Measurements from ENCODE around the gene LRP5. TPM values are rescaled to one million over a fixed set of nuclear protein-coding genes. Genes with fewer than 3 reads are reported as not detected.

Gene LRP5
- total RNA-seq, 1 experiment from 2014 or later: 55.2 TPM

DNA sequence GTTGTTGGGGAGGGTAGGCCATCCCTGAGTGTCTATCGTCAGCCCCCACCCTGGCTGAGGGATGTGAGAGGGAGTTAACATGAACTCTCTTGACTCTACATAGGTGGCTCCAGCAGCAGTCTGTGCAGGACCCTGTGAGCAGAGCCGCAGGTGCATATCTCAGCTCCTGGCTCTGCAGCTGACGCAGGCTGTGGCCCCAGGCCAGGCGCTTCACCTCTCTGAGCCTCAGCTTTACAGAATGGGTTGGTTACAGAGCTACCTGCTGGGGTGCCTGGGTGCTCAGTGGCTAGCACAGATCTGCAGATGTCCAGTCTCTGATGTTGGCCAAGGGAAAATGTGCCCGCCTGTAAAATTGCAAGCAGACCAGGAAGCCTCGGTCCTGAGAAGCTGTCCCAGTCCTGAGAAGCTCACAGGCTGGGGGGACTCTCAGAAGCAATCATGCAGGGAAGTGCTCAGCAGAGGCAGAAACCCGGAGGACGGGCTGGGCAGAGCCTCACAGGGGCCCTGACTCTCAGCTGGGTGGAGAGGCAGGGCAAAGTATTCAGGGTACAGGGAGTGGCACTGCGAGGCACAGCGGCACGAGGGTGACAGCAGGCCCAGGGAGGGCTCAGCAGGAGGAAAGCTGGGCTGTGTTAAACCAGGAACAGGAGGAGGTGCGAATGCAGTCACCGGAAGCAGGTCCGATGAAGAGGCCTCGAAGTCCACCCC, 15.9 kb upstream of the LRP5 start:
- Histone ChIP-seq H3K9me3 (ENCODE audit: control insufficient read depth in 1 of 2, insufficient read depth in 1 of 2, low read depth in 1 of 2, low read length in 2 of 2) (no peaks in the 10 kb centered on the region), H3K4me3 (replicated peaks in 1 of 2; ENCODE audit: low read depth in 1 of 2, low read length in 2 of 2) (no peak overlapping the region), H3K4me2 (ENCODE audit: low read length) (no peak overlapping the region), H3K9me2 (ENCODE audit: insufficient read depth) (no peaks in the 10 kb centered on the region), H3K36me3 (ENCODE audit: control insufficient read depth in 1 of 2, insufficient read depth in 2 of 2, low read length in 2 of 2) (no peaks in the 10 kb centered on the region), H3K4me1 (ENCODE audit: control insufficient read depth in 1 of 2, insufficient read depth in 2 of 2, low read length in 2 of 2) (peaks cover 6 to 22% of the 10 kb centered on the region in 2 experiments; a peak in 3 of 4 replicates), H4K20me1 (ENCODE audit: insufficient read depth) (no peaks in the 10 kb centered on the region), H3K27ac (ENCODE audit: low read depth, low read length) (no peak overlapping the region), H3K79me2 (ENCODE audit: insufficient read depth, low read length) (no peaks in the 10 kb centered on the region), H3K27me3 (ENCODE audit: insufficient read depth, low read length) (no peaks in the 10 kb centered on the region), H2AFZ (ENCODE audit: low read depth, low read length, poor library complexity, severe bottlenecking) (no peak overlapping the region), H3K9ac (ENCODE audit: low read length) (no peak overlapping the region)
- no peak for TF ChIP-seq SP1 (IDR thresholded peaks at IDR 0.05; ENCODE audit: low read depth)
- no peak for TF ChIP-seq POLR2A (IDR thresholded peaks at IDR 0.05; ENCODE audit: borderline replicate concordance, extremely low read depth, insufficient read depth, insufficient read length)
- no peak for TF ChIP-seq ZNF274 (IDR thresholded peaks at IDR 0.05; ENCODE audit: low read depth, low read length)
- TF ChIP-seq RAD21 (IDR thresholded peaks at IDR 0.05; ENCODE audit: low read depth): no peak
- TF ChIP-seq ZFX (IDR thresholded peaks at IDR 0.05): no peak
- no peak for TF ChIP-seq ELF1 (IDR thresholded peaks at IDR 0.05; ENCODE audit: borderline replicate concordance, low read depth)
- TF ChIP-seq SIN3A (IDR thresholded peaks at IDR 0.05; ENCODE audit: low read depth): no peak
- TF ChIP-seq CEBPB (IDR thresholded peaks at IDR 0.05; ENCODE audit: low read depth): no peak
- TF ChIP-seq, protein P1, sequence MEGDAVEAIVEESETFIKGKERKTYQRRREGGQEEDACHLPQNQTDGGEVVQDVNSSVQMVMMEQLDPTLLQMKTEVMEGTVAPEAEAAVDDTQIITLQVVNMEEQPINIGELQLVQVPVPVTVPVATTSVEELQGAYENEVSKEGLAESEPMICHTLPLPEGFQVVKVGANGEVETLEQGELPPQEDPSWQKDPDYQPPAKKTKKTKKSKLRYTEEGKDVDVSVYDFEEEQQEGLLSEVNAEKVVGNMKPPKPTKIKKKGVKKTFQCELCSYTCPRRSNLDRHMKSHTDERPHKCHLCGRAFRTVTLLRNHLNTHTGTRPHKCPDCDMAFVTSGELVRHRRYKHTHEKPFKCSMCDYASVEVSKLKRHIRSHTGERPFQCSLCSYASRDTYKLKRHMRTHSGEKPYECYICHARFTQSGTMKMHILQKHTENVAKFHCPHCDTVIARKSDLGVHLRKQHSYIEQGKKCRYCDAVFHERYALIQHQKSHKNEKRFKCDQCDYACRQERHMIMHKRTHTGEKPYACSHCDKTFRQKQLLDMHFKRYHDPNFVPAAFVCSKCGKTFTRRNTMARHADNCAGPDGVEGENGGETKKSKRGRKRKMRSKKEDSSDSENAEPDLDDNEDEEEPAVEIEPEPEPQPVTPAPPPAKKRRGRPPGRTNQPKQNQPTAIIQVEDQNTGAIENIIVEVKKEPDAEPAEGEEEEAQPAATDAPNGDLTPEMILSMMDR (IDR thresholded peaks at IDR 0.05 in 2 of 3, conservative IDR thresholded peaks at IDR 0.05 in 1 of 3; ENCODE audit: borderline replicate concordance in 1 of 3, insufficient read depth in 1 of 3, low read depth in 2 of 3, low read length in 2 of 3): no peak
- TF ChIP-seq EGR1 (IDR thresholded peaks at IDR 0.05; ENCODE audit: low read depth): no peak
- TF ChIP-seq, protein P2, sequence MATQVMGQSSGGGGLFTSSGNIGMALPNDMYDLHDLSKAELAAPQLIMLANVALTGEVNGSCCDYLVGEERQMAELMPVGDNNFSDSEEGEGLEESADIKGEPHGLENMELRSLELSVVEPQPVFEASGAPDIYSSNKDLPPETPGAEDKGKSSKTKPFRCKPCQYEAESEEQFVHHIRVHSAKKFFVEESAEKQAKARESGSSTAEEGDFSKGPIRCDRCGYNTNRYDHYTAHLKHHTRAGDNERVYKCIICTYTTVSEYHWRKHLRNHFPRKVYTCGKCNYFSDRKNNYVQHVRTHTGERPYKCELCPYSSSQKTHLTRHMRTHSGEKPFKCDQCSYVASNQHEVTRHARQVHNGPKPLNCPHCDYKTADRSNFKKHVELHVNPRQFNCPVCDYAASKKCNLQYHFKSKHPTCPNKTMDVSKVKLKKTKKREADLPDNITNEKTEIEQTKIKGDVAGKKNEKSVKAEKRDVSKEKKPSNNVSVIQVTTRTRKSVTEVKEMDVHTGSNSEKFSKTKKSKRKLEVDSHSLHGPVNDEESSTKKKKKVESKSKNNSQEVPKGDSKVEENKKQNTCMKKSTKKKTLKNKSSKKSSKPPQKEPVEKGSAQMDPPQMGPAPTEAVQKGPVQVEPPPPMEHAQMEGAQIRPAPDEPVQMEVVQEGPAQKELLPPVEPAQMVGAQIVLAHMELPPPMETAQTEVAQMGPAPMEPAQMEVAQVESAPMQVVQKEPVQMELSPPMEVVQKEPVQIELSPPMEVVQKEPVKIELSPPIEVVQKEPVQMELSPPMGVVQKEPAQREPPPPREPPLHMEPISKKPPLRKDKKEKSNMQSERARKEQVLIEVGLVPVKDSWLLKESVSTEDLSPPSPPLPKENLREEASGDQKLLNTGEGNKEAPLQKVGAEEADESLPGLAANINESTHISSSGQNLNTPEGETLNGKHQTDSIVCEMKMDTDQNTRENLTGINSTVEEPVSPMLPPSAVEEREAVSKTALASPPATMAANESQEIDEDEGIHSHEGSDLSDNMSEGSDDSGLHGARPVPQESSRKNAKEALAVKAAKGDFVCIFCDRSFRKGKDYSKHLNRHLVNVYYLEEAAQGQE (IDR thresholded peaks at IDR 0.05; ENCODE audit: low read depth): no peak
- TF ChIP-seq YY1 (IDR thresholded peaks at IDR 0.05; ENCODE audit: extremely low read depth, insufficient replicate concordance, low read depth, low read length): no peak
- TF ChIP-seq TCF7L2 (IDR thresholded peaks at IDR 0.05; ENCODE audit: borderline replicate concordance, extremely low read depth, insufficient read depth, insufficient read length): no peak
- TF ChIP-seq SRF (IDR thresholded peaks at IDR 0.05; ENCODE audit: low read depth): no peak
- TF ChIP-seq, protein P3, sequence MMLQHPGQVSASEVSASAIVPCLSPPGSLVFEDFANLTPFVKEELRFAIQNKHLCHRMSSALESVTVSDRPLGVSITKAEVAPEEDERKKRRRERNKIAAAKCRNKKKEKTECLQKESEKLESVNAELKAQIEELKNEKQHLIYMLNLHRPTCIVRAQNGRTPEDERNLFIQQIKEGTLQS (IDR thresholded peaks at IDR 0.05): no peak
- TF ChIP-seq, protein P4, sequence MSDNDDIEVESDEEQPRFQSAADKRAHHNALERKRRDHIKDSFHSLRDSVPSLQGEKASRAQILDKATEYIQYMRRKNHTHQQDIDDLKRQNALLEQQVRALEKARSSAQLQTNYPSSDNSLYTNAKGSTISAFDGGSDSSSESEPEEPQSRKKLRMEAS (IDR thresholded peaks at IDR 0.05): no peak
- TF ChIP-seq EZH2phosphoT487 (IDR thresholded peaks at IDR 0.05; ENCODE audit: borderline replicate concordance): no peak
- no peak for TF ChIP-seq CBX3 (IDR thresholded peaks at IDR 0.05; ENCODE audit: low read depth)
- TF ChIP-seq FOSL1 (IDR thresholded peaks at IDR 0.05; ENCODE audit: low read depth): no peak
- DNase-seq (ENCODE audit: low read depth, low spot score) (no peak), ATAC-seq (no peak)
- ChIA-PET CTCF (interaction anchor here (0.5 to 5.0 kb wide), 7 partner anchors 24 to 1318 kb away, joined by 3 to 30 read pairs (median 8); partner anchors contain the start of gene C11orf24), RAD21 (ENCODE audit: low non-redundant PET in 1 of 2, low total read pairs in 2 of 2, uncharacterized antibody in 2 of 2, unreplicated experiment in 2 of 2) (interaction anchor here (1.3 to 3.1 kb wide), 3 partner anchors 37 to 39 kb away, joined by 3 to 12 read pairs (median 6); no protein-coding TSS in a partner anchor), POLR2A (interaction anchor here (1.2 kb wide), 3 partner anchors 24 to 87 kb away, joined by 3 to 4 read pairs (median 3); partner anchors contain the start of gene C11orf24)
- BruUV-seq (replicated peaks): no TSS peak
- intact Hi-C loops (cut with micrococcal nuclease): loop anchor here (1.0 to 2.0 kb wide), 2 partner anchors 39 to 88 kb away; no protein-coding TSS in a partner anchor

Measured in HCT116 (cell line).